GM12878 (cell line): Measurements from ENCODE around the gene PSTPIP2. TPM values are rescaled to one million over a fixed set of nuclear protein-coding genes. Genes with fewer than 3 reads are reported as not detected.

Experiments
- ATAC-seq: fragments of 200-7000 bp; cut with Tn5 transposase; 3 replicates; pipeline ENCODE4 v1.9.1; 2020; ENCODE audit warnings: mild to moderate bottlenecking, moderate library complexity
- BruUV-seq: library from RNA; stranded (reverse); fragments of 400-500 nt; replicated peaks from 2 replicates; lab custom pipeline; 2021; lab: Mats Ljungman, UMichigan
- CTCF ChIA-PET: fragments of 300-600 bp; sonication (Branson Sonifier 250); formaldehyde crosslinking; extraction: SDS; loops from one replicate; lab custom pipeline; 2021; ENCODE audit warnings: inconsistent platforms; lab: Yijun Ruan, JAX
- POLR2A ChIA-PET: fragments of 350-600 bp; formaldehyde crosslinking; extraction: SDS; loops from one replicate; lab custom pipeline; 2021; ENCODE audit warnings: inconsistent platforms; lab: Charles Lee
- RAD21 ChIA-PET: fragments of 300-600 bp; sonication (Branson Sonifier 250); formaldehyde crosslinking; loops from one replicate; lab custom pipeline; 2023; ENCODE audit warnings: antibody characterized with exemption; ENCODE audit not compliant: unreplicated experiment; lab: Charles Lee
- SMC1A ChIA-PET: fragments of 300-600 bp; sonication (Branson Sonifier 250); formaldehyde crosslinking; loops from one replicate; lab custom pipeline; 2023; ENCODE audit not compliant: unreplicated experiment, uncharacterized antibody; lab: Charles Lee
- DNase-seq: peaks from one replicate; pipeline ENCODE4 v3.0.0-alpha.2; 2011; ENCODE audit warnings: low read depth, low spot score
- FAIRE-seq: peaks from 3 replicates; lab custom pipeline; 2011; peaks lifted over from hg19 to GRCh38; lab: Jason Lieb, UNC
- H2AFZ ChIP-seq: 2 replicates; pipeline ENCODE4 v1.6.0; 2011; ENCODE audit warnings: low read depth, low read length, control low read depth; ENCODE audit not compliant: control insufficient read depth
- H3K27ac ChIP-seq: 2 replicates; pipeline ENCODE4 v1.5.1; 2011; ENCODE audit warnings: control low read depth; ENCODE audit not compliant: control insufficient read depth, insufficient read depth
- H3K27me3 ChIP-seq, 2 experiments: replicated peaks in 1 of 2; 2 replicates each; pipeline versions ENCODE4 v1.6.0 to v1.6.1; 2011; ENCODE audit warnings: low read length in 1 of 2; ENCODE audit not compliant: control insufficient read depth in 2 of 2, insufficient read depth in 2 of 2
- H3K36me3 ChIP-seq, 2 experiments: 2 replicates each; pipeline ENCODE4 v1.5.1; 2011; ENCODE audit warnings: low read length in 1 of 2; ENCODE audit not compliant: control insufficient read depth in 2 of 2, insufficient read depth in 2 of 2
- H3K4me1 ChIP-seq: 2 replicates; pipeline ENCODE4 v1.6.1; 2011; ENCODE audit warnings: mild to moderate bottlenecking, low read length, moderate library complexity, mixed read lengths; ENCODE audit not compliant: control insufficient read depth, insufficient read depth
- H3K4me2 ChIP-seq: 2 replicates; pipeline ENCODE4 v1.6.0; 2011; ENCODE audit warnings: control low read depth; ENCODE audit not compliant: control insufficient read depth, insufficient read depth
- H3K4me3 ChIP-seq: fragments of 200-600 bp; sonication (generic); 2 replicates; pipeline ENCODE4 v1.5.1; 2016
- H3K79me2 ChIP-seq: 2 replicates; pipeline ENCODE4 v1.6.0; 2011; ENCODE audit warnings: low read length; ENCODE audit not compliant: control insufficient read depth, insufficient read depth
- H3K9ac ChIP-seq: 2 replicates; pipeline ENCODE4 v1.8.0; 2011; ENCODE audit warnings: low read length, control low read depth, mixed read lengths; ENCODE audit not compliant: control insufficient read depth, insufficient read depth
- H3K9me3 ChIP-seq: replicated peaks from 3 replicates; pipeline ENCODE4 v1.5.1; 2011; ENCODE audit warnings: mild to moderate bottlenecking, low read length; ENCODE audit not compliant: control insufficient read depth, insufficient read depth
- H4K20me1 ChIP-seq: 2 replicates; pipeline ENCODE4 v1.6.0; 2011; ENCODE audit not compliant: control insufficient read depth, insufficient read depth
- NKRF ChIP-seq: fragments of 450-650 bp; conservative IDR thresholded peaks from 2 replicates; pipeline ENCODE4 v1.6.1; 2017; ENCODE audit warnings: mild to moderate bottlenecking, moderate library complexity
- PKNOX1 ChIP-seq: fragments of 450-650 bp; IDR thresholded peaks from 2 replicates; pipeline ENCODE4 v1.6.1; 2016; ENCODE audit warnings: mild to moderate bottlenecking
- YBX1 ChIP-seq: fragments of 450-650 bp; IDR thresholded peaks from 2 replicates; pipeline ENCODE4 v1.6.1; 2016; ENCODE audit warnings: antibody characterized with exemption
- WGBS: methylation state at CpG from one replicate; pipeline ENCODE4 v1.1.6; 2016; ENCODE audit warnings: low lambda C conversion rate; ENCODE audit not compliant: insufficient replicate concordance, insufficient coverage; ENCODE audit errors: missing lambda C conversion rate; 5-methylcytosine and 5-hydroxymethylcytosine counted together
- in situ Hi-C: fragments of 300-500 bp; cut with MboI; formaldehyde crosslinking; loops from 9 replicates; pipeline ENCODE4 v1.14.3; 2018; ENCODE audit warnings: mixed read lengths
- intact Hi-C: fragments of 100-400 bp; cut with micrococcal nuclease; formaldehyde crosslinking; loops from one replicate; pipeline ENCODE4 v1.14.2; 2022; ENCODE audit not compliant: unreplicated experiment
- polyA plus RNA-seq, 11 experiments: library from polyadenylated mRNA; depleted of rRNA in 4 of 11; unstranded in 6 of 11; stranded (reverse) in 5 of 11; fragments of >200 nt; fragmentation: Nextera tagmentation in 4 of 11; fragmentation: Illumina TruSeq in 1 of 11; extraction: Ambion mirVana in 4 of 11; extraction: Trizol in 1 of 11; gene quantifications; 1 replicate in 1 of 11; 2 replicates in 10 of 11; pipeline versions ENCODE4 v1.2.1 to v1.2.3, GENCODE V29; 2011 to 2016; ENCODE audit warnings: inconsistent platforms in 2 of 11, missing spikeins in 2 of 11, low read depth in 1 of 11
- total RNA-seq, 4 experiments: library from RNA; depleted of rRNA in 3 of 4; stranded (reverse); fragments of >200 nt in 3 of 4; fragmentation: Illumina TruSeq in 1 of 4; extraction: Trizol in 1 of 4; gene quantifications; 2 replicates each; pipeline versions ENCODE4 v1.2.1 to v1.2.3, GENCODE V29; 2013 to 2021

PSTPIP2 gene
- total and polyA plus RNA-seq, 10 of the 15 experiments (the other 5 are each of a cell fraction or from before 2014, with no cell fraction given): 0.69 to 38.4 (median 24.7) TPM

DNA sequence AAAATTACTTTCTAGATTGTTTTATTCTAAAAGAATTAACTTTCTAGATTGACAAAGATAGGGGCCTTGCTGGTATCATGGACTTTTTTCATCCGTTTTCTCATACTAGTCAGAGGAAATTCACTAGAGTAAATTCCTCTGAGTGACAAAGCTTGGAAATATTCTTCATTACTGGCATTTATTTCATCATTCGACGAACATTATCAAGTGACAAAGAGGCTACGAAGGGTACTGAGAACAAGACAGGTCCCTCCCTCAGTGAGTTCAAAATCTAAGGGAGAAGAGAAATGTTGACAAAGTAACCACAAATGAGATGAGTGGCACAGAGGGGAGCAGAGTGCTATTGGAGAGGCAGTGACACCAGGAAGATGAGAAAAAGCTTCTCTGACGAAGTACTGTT, 109.2 kb downstream of the PSTPIP2 start:
- no TSS peak for BruUV-seq
- no peak for ATAC-seq
- Histone ChIP-seq H3K9me3 (no peaks in the 10 kb centered on the region; the same call in 2 of the 3 replicates), H3K9ac (no peak overlapping the region)
- RAD21 ChIA-PET: interaction anchor here (0.6 to 1.7 kb wide), 2 partner anchors 25 to 298 kb away, joined by 3 to 4 read pairs; no protein-coding TSS in a partner anchor
- in situ Hi-C loops: no loop called here
- TF ChIP-seq YBX1 (no peak), NKRF (no peak), PKNOX1 (peak; percentile 20; the same call in 1 of the 2 replicates)
- TF ChIP-seq, all 136 proteins: peak for 1
- FAIRE-seq: no peak
- WGBS: 81% methylated on average over 5 of the region's 5 CpGs
- no peaks in the 10 kb centered on the region for H3K27me3 ChIP-seq
- intact Hi-C loops: no loop called here
- ChIA-PET SMC1A (interaction anchor here (0.9 to 3.2 kb wide), 6 partner anchors 18 to 275 kb away, joined by 3 to 15 read pairs (median 4); no protein-coding TSS in a partner anchor), CTCF (interaction anchor here (1.1 to 1.8 kb wide), 5 partner anchors 17 to 275 kb away, joined by 3 to 5 read pairs (median 4); no protein-coding TSS in a partner anchor), POLR2A (interaction anchor here (0.9 to 1.5 kb wide), 3 partner anchors 9 to 135 kb away, joined by 3 to 5 read pairs (median 3); no protein-coding TSS in a partner anchor)
- H3K4me3 ChIP-seq: no peak overlapping the region
- no peaks in the 10 kb centered on the region for H4K20me1 ChIP-seq
- H3K27ac ChIP-seq: no peak overlapping the region
- H3K36me3 ChIP-seq: no peaks in the 10 kb centered on the region
- H3K79me2 ChIP-seq: peaks cover 10% of the 10 kb centered on the region
- no peak overlapping the region for H2AFZ ChIP-seq
- no peaks in the 10 kb centered on the region for H3K4me1 ChIP-seq
- H3K4me2 ChIP-seq: 0 out of 2 replicates have a peak overlapping the region, but pooled peaks have one; percentile 9
- DNase-seq: no peak
